ENCODE measurements around the gene NDEL1. TPM values are rescaled to one million over a fixed set of nuclear protein-coding genes. Genes with fewer than 3 reads are reported as not detected.

The NDEL1 gene
- 60.2 to 63.3 TPM (median 61.2 TPM) in 3 replicates for total RNA-seq

- H3K27ac Mint-ChIP-seq = peak within 1 kb of the TSS; percentile 99
- H3K36me3 Mint-ChIP-seq = peaks cover 6% of the 10 kb centered on the region
- H3K9me3 Mint-ChIP-seq = no peaks in the 10 kb centered on the region
- no peaks in the 10 kb centered on the region for H3K27me3 Mint-ChIP-seq (ENCODE audit: low read depth)
- no peak for TF ChIP-seq CTCF (IDR thresholded peaks at IDR 0.05; ENCODE audit: unreplicated experiment)
- H3K4me3 Mint-ChIP-seq = peak within 1 kb of the TSS; percentile 88
- H3K4me1 Mint-ChIP-seq = peaks cover 16% of the 10 kb centered on the region
- peak; percentile 99 for DNase-seq (ENCODE audit: low spot score in 2 of 2, unreplicated experiment in 2 of 2)
Observed at GRCh38 chr17:8435245-8436168, at the start of gene NDEL1. TSS of gene NDEL1 (plus strand) at chr17:8435884. CDS start at chr17:8444272, 8,388 bp downstream.

GRCh38 chr17:8386841-8387240, 48.8 kb upstream of the NDEL1 start:
- peaks cover 2% of the 10 kb centered on the region for H3K36me3 Mint-ChIP-seq
- H3K4me3 Mint-ChIP-seq = no peak overlapping the region
- H3K9me3 Mint-ChIP-seq = no peaks in the 10 kb centered on the region
- TF ChIP-seq CTCF (IDR thresholded peaks at IDR 0.05; ENCODE audit: unreplicated experiment) = no peak
- no peaks in the 10 kb centered on the region for H3K27me3 Mint-ChIP-seq (ENCODE audit: low read depth)
- DNase-seq (ENCODE audit: low spot score in 2 of 2, unreplicated experiment in 2 of 2) = no peak
- peaks cover 22% of the 10 kb centered on the region for H3K4me1 Mint-ChIP-seq
- peak overlapping the region; percentile 14 for H3K27ac Mint-ChIP-seq

- no peaks in the 10 kb centered on the region for H3K27me3 Mint-ChIP-seq (ENCODE audit: low read depth)
- no peak overlapping the region for H3K27ac Mint-ChIP-seq
- H3K9me3 Mint-ChIP-seq = no peaks in the 10 kb centered on the region
- no peak for DNase-seq (ENCODE audit: low spot score in 2 of 2, unreplicated experiment in 2 of 2)
- peaks cover 16% of the 10 kb centered on the region for H3K4me1 Mint-ChIP-seq
- H3K36me3 Mint-ChIP-seq = no peaks in the 10 kb centered on the region
- no peak for TF ChIP-seq CTCF (IDR thresholded peaks at IDR 0.05; ENCODE audit: unreplicated experiment)
- H3K4me3 Mint-ChIP-seq = no peak overlapping the region
Observed at GRCh38 chr17:8387914-8388651, 47.6 kb upstream of the NDEL1 start.

- Mint-ChIP-seq H3K9me3 (no peaks in the 10 kb centered on the region), H3K4me3 (no peak overlapping the region), H3K4me1 (peaks cover 10% of the 10 kb centered on the region), H3K27me3 (ENCODE audit: low read depth) (peaks cover 10% of the 10 kb centered on the region), H3K36me3 (no peaks in the 10 kb centered on the region), H3K27ac (no peak overlapping the region)
- DNase-seq (ENCODE audit: low spot score in 2 of 2, unreplicated experiment in 2 of 2) = no peak
- TF ChIP-seq CTCF (IDR thresholded peaks at IDR 0.05; ENCODE audit: unreplicated experiment) = no peak
Observed at GRCh38 chr17:8391711-8392110, 44.0 kb upstream of the NDEL1 start.

- Mint-ChIP-seq H3K27me3 (ENCODE audit: low read depth) (peaks cover 14% of the 10 kb centered on the region), H3K27ac (no peak overlapping the region), H3K9me3 (no peaks in the 10 kb centered on the region), H3K4me1 (peaks cover 8% of the 10 kb centered on the region), H3K4me3 (no peak overlapping the region), H3K36me3 (no peaks in the 10 kb centered on the region)
- DNase-seq (ENCODE audit: low spot score in 2 of 2, unreplicated experiment in 2 of 2) = no peak
- TF ChIP-seq CTCF (IDR thresholded peaks at IDR 0.05; ENCODE audit: unreplicated experiment) = no peak
Observed at GRCh38 chr17:8392274-8392673, 43.4 kb upstream of the NDEL1 start.
